HEK293 (cell line): ENCODE data around the gene TBC1D5.

ENCODE experiments used
- CTCF ChIA-PET: fragments of 350-600 bp; formaldehyde crosslinking; extraction: SDS; loops from one replicate; lab custom pipeline; 2021; ENCODE audit warnings: antibody characterized with exemption; lab: Yijun Ruan, JAX
- POLR2A ChIA-PET: fragments of 300-600 bp; formaldehyde crosslinking; extraction: SDS; loops from one replicate; lab custom pipeline; 2020; ENCODE audit warnings: antibody characterized with exemption, inconsistent platforms; lab: Yijun Ruan, JAX
- H3K27ac ChIP-seq: fragments of 200-500 bp; sonication (Bioruptor generic); 2 replicates; pipeline ENCODE4 v1.5.1; 2014; ENCODE audit warnings: low read depth, low read length, control low read depth, inconsistent platforms; ENCODE audit errors: extremely low read depth
- H3K36me3 ChIP-seq, 2 experiments: fragments of 200-500 bp in 1 of 2; sonication (Bioruptor generic) in 1 of 2; 1 replicate in 1 of 2; 2 replicates in 1 of 2; pipeline ENCODE4 v1.5.1; 2014 to 2017; ENCODE audit warnings: inconsistent platforms in 2 of 2, low read length in 2 of 2; ENCODE audit not compliant: control insufficient read depth in 2 of 2, insufficient read depth in 1 of 2
- H3K4me1 ChIP-seq: fragments of 200-500 bp; sonication (Bioruptor generic); 2 replicates; pipeline ENCODE4 v1.5.1; 2014; ENCODE audit warnings: mild to moderate bottlenecking, low read length, inconsistent platforms; ENCODE audit not compliant: control insufficient read depth, insufficient read depth
- H3K4me3 ChIP-seq: 2 replicates; pipeline ENCODE4 v1.5.1; 2011; ENCODE audit warnings: low read depth, mild to moderate bottlenecking, control low read depth, low read length, moderate library complexity
- H3K9me3 ChIP-seq: fragments of 200-500 bp; sonication (Bioruptor generic); 2 replicates; pipeline ENCODE4 v1.5.1; 2014; ENCODE audit warnings: low read depth, low read length, inconsistent platforms; ENCODE audit not compliant: control insufficient read depth, insufficient read depth
- FEZF1 ChIP-seq: fragments of 450-650 bp; formaldehyde crosslinking; IDR thresholded peaks from 2 replicates; pipeline ENCODE4 v1.5.1; 2016; ENCODE audit warnings: missing biosample characterization, missing genetic modification characterization
- OSR2 ChIP-seq: fragments of 450-650 bp; formaldehyde crosslinking; IDR thresholded peaks from 2 replicates; pipeline ENCODE4 v1.5.1; 2016; ENCODE audit warnings: missing biosample characterization, missing genetic modification characterization
- PRDM2 ChIP-seq: fragments of 450-650 bp; formaldehyde crosslinking; IDR thresholded peaks from 2 replicates; pipeline ENCODE4 v1.5.1; 2016; ENCODE audit warnings: missing biosample characterization, missing genetic modification characterization, borderline replicate concordance
- TSHZ1 ChIP-seq: fragments of 450-650 bp; formaldehyde crosslinking; IDR thresholded peaks from 2 replicates; pipeline ENCODE4 v1.5.1; 2016; ENCODE audit warnings: missing biosample characterization, missing genetic modification characterization, borderline replicate concordance
- ZIC2 ChIP-seq: fragments of 450-650 bp; formaldehyde crosslinking; IDR thresholded peaks from 2 replicates; pipeline ENCODE4 v1.5.1; 2016; ENCODE audit warnings: missing biosample characterization, missing genetic modification characterization
- ZNF121 ChIP-seq: fragments of 450-650 bp; formaldehyde crosslinking; IDR thresholded peaks from 2 replicates; pipeline ENCODE4 v1.5.1; 2016; ENCODE audit warnings: missing biosample characterization, missing genetic modification characterization
- ZNF169 ChIP-seq: fragments of 450-650 bp; formaldehyde crosslinking; IDR thresholded peaks from 2 replicates; pipeline ENCODE4 v1.5.1; 2016; ENCODE audit warnings: missing biosample characterization, missing genetic modification characterization
- ZNF24 ChIP-seq: fragments of 450-650 bp; formaldehyde crosslinking; IDR thresholded peaks from 2 replicates; pipeline ENCODE4 v1.5.1; 2016; ENCODE audit warnings: missing biosample characterization, missing genetic modification characterization
- ZNF280D ChIP-seq: fragments of 450-650 bp; formaldehyde crosslinking; IDR thresholded peaks from 2 replicates; pipeline ENCODE4 v1.5.1; 2016; ENCODE audit warnings: missing biosample characterization, missing genetic modification characterization
- ZNF366 ChIP-seq: fragments of 450-650 bp; formaldehyde crosslinking; conservative IDR thresholded peaks from 2 replicates; pipeline ENCODE4 v1.5.1; 2016; ENCODE audit warnings: missing biosample characterization, missing genetic modification characterization
- ZNF555 ChIP-seq: fragments of 450-650 bp; formaldehyde crosslinking; conservative IDR thresholded peaks from 2 replicates; pipeline ENCODE4 v1.5.1; 2017; ENCODE audit warnings: missing biosample characterization, mild to moderate bottlenecking, missing genetic modification characterization, inconsistent platforms
- ZNF610 ChIP-seq: fragments of 450-650 bp; formaldehyde crosslinking; IDR thresholded peaks from 2 replicates; pipeline ENCODE4 v1.5.1; 2016; ENCODE audit warnings: missing biosample characterization, missing genetic modification characterization, borderline replicate concordance
- ZNF645 ChIP-seq: fragments of 450-650 bp; formaldehyde crosslinking; IDR thresholded peaks from 2 replicates; pipeline ENCODE4; 2016; ENCODE audit warnings: missing biosample characterization, missing genetic modification characterization
- ZNF76 ChIP-seq: fragments of 450-650 bp; formaldehyde crosslinking; IDR thresholded peaks from 2 replicates; pipeline ENCODE4; 2016; ENCODE audit warnings: low read depth, missing biosample characterization, missing genetic modification characterization, borderline replicate concordance
- ZNF792 ChIP-seq: fragments of 450-650 bp; formaldehyde crosslinking; IDR thresholded peaks from 2 replicates; pipeline ENCODE4 v1.5.1; 2016; ENCODE audit warnings: missing biosample characterization, missing genetic modification characterization

Gene TBC1D5

GRCh38 chr3:17162116-17162515 lies 580.3 kb downstream of the TBC1D5 start (continued):
- TF ChIP-seq ZNF76 (tag by site-specific recombination) (no peak), ZNF366 (tag by site-specific recombination) (no peak), TSHZ1 (no peak), PRDM2 (tag by site-specific recombination) (no peak), ZNF121 (tag by site-specific recombination) (no peak), ZNF169 (tag by site-specific recombination) (no peak), ZNF555 (tag by site-specific recombination) (no peak), ZNF792 (tag by site-specific recombination) (no peak), ZNF610 (tag by site-specific recombination) (no peak)

GRCh38 chr3:17160597-17160996 lies 581.8 kb downstream of the TBC1D5 start:
- Histone ChIP-seq H3K36me3 (peaks cover 0 to 11% of the 10 kb centered on the region in 2 experiments; a peak in 1 of 3 replicates), H3K9me3 (no peaks in the 10 kb centered on the region), H3K4me1 (no peaks in the 10 kb centered on the region), H3K27ac (no peak overlapping the region), H3K4me3 (no peak overlapping the region)
- POLR2A ChIA-PET, result no interaction called here
- CTCF ChIA-PET, result interaction anchor here (1.1 kb wide), 1 partner anchor 331 kb away, joined by 4 read pairs; no protein-coding TSS in a partner anchor
- peak; percentile 35; the same call in 1 of the 2 replicates for TF ChIP-seq ZIC2 (tag by site-specific recombination)
- no peak for TF ChIP-seq FEZF1 (tag by site-specific recombination)

GRCh38 chr3:17158941-17159682 lies 583.3 kb downstream of the TBC1D5 start:
- H3K9me3 ChIP-seq, result no peaks in the 10 kb centered on the region
- H3K27ac ChIP-seq, result no peak overlapping the region
- H3K4me1 ChIP-seq, result no peaks in the 10 kb centered on the region
- H3K36me3 ChIP-seq, result peaks cover 0 to 11% of the 10 kb centered on the region in 2 experiments; a peak in 1 of 3 replicates
- CTCF ChIA-PET, result no interaction called here
- TF ChIP-seq ZNF645 (tag by site-specific recombination) (no peak), OSR2 (tag by site-specific recombination) (peak; percentile 9; the same call in 1 of the 2 replicates), ZNF280D (tag by site-specific recombination) (no peak), ZNF24 (tag by site-specific recombination) (no peak)
- TF ChIP-seq, all 188 proteins: peak for 1
- POLR2A ChIA-PET, result no interaction called here
- H3K4me3 ChIP-seq, result no peak overlapping the region
